ENCODE results near the gene KCNK7. TPM values are rescaled to one million over a fixed set of nuclear protein-coding genes. Genes with fewer than 3 reads are reported as not detected.
A peak's percentile ranks its signal among the peaks of the same experiment; 100 is the strongest.

Gene KCNK7
- total RNA-seq, 1 donor from 2014 or later: 0.84 TPM

DNA sequence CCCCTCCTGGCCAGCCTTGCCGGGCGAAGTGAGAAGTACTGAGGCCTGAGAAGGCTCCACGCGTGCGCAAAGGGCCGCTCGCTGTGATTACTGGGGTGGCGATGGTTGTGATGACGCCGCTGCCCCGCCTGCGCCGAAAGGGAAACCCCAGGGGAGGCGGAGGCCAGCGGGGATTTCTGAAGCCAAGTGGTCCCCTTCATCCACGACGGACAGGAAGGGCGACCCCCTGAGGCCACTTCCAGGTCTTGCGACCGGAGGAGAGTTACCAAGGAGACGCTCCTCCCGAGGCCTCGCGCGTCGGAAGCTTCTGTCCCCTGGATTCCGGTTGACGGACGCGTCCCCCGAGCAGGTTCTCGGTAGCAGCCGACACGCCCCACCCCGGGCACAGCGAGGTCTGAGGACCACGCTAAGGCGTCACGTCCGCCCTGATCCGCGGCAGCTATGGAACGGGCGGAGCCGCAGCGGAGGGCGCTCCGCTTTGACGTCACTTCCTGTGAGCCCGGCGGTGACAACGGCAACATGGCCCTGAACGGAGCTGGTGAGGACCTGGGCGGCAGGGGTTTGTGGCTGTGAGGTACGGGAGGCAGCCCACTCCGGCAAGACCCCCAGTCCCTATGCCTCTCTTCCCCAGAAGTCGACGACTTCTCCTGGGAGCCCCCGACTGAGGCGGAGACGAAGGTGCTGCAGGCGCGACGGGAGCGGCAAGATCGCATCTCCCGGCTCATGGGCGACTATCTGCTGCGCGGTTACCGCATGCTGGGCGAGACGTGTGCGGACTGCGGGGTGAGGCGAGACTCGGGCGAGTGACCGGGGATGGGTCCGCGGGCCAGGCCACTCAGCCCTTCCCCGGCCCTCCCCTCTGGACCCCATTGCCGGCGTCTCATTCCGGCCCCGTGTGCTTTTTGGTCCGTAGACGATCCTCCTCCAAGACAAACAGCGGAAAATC, 25.4 kb downstream of the KCNK7 start, which contains the start of gene ZNRD2:
TSS of gene ZNRD2 (plus strand) at position 505 of the 946 bp plus-strand sequence. CDS start at position 520, 15 bp downstream.
- no peak for FAIRE-seq

DNA sequence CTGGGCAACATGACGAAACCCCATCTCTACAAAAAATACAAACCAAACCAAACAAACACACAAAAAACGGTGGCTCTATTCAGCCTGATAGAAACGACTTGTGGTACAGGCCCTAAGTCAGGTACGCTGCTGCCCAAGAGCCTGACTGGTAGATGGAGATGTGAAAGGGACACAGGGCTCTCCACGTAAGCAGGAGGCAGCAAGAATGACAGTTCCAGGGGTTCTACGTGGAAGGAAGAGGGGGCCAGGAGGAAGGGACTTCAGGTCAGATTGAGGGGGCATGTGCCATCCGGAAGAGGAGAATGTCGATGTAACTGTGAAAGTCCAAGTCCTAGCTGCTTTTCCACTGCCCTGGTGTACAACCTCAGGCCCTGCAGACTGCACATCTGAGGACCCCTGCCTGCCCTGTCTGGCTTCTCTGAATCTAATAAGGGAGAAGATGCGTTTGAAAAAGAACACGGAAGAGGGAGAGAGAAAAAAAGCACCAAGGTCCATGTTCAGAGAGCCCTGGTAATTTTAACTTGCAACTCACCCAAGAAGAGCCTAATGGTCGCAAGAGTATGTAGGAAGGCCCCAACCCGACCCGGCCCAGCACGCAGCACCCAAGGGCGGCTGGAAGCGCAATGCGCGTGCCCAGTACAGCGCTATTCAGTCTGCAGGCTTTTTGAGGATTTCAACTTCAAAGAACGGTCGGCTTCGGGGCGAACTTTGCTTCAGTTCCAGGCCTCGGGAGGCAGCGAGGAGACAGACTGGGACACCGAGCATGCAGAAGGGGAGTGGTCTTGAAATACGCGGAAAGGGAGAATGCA, 26.2 kb downstream of the KCNK7 start:
- Histone ChIP-seq H3K9ac (ENCODE audit: low read length) (peak overlapping the region; percentile 91), H3K79me2 (ENCODE audit: insufficient read depth, low read length) (peaks cover 58% of the 10 kb centered on the region), H3K27me3 (ENCODE audit: insufficient read depth, low read length) (no peaks in the 10 kb centered on the region), H3K9me3 (ENCODE audit: insufficient read depth, low read depth, low read length) (no peaks in the 10 kb centered on the region), H3K27ac (ENCODE audit: low read depth, low read length) (peak overlapping the region; percentile 72), H2AFZ (ENCODE audit: low read depth, low read length) (peak overlapping the region; percentile 85), H3K4me2 (ENCODE audit: low read length) (peak overlapping the region; percentile 98), H3K4me1 (ENCODE audit: insufficient read depth, low read length) (peaks cover 49% of the 10 kb centered on the region), H3K36me3 (ENCODE audit: insufficient read depth, low read length) (no peaks in the 10 kb centered on the region), H4K20me1 (ENCODE audit: insufficient read depth, low read length) (peaks cover 27% of the 10 kb centered on the region), H3K4me3 (ENCODE audit: insufficient read depth, low read depth, low read length) (peak overlapping the region; percentile 91)
- H3K4me3 Mint-ChIP-seq (ENCODE audit: unreplicated experiment): peak overlapping the region; percentile 98
- H3K4me1 Mint-ChIP-seq (ENCODE audit: low read depth, unreplicated experiment): peaks cover 25% of the 10 kb centered on the region
- DNase-seq (ENCODE audit: low read depth): no peak
- FAIRE-seq: no peak
- no peak for TF ChIP-seq EZH2 (IDR thresholded peaks at IDR 0.05; ENCODE audit: insufficient read depth, low read length)
- TF ChIP-seq, protein P1, sequence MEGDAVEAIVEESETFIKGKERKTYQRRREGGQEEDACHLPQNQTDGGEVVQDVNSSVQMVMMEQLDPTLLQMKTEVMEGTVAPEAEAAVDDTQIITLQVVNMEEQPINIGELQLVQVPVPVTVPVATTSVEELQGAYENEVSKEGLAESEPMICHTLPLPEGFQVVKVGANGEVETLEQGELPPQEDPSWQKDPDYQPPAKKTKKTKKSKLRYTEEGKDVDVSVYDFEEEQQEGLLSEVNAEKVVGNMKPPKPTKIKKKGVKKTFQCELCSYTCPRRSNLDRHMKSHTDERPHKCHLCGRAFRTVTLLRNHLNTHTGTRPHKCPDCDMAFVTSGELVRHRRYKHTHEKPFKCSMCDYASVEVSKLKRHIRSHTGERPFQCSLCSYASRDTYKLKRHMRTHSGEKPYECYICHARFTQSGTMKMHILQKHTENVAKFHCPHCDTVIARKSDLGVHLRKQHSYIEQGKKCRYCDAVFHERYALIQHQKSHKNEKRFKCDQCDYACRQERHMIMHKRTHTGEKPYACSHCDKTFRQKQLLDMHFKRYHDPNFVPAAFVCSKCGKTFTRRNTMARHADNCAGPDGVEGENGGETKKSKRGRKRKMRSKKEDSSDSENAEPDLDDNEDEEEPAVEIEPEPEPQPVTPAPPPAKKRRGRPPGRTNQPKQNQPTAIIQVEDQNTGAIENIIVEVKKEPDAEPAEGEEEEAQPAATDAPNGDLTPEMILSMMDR (IDR thresholded peaks at IDR 0.05; ENCODE audit: insufficient read depth, low read depth, low read length): no peak
- H3K36me3 Mint-ChIP-seq (ENCODE audit: low read depth, unreplicated experiment): peaks cover 2% of the 10 kb centered on the region
- H3K27me3 Mint-ChIP-seq (ENCODE audit: low read depth, unreplicated experiment): no peaks in the 10 kb centered on the region
- H3K9me3 Mint-ChIP-seq (ENCODE audit: unreplicated experiment): no peaks in the 10 kb centered on the region
- peak overlapping the region; percentile 87 for H3K27ac Mint-ChIP-seq (ENCODE audit: unreplicated experiment)

More for the DNA sequence above, 25.4 kb downstream of the KCNK7 start, which contains the start of gene ZNRD2:
- H3K9ac ChIP-seq (ENCODE audit: low read length): peak within 1 kb of the TSS; percentile 91
- Mint-ChIP-seq H3K9me3 (ENCODE audit: unreplicated experiment) (no peaks in the 10 kb centered on the region), H3K27ac (ENCODE audit: unreplicated experiment) (peak within 1 kb of the TSS; percentile 87), H3K27me3 (ENCODE audit: low read depth, unreplicated experiment) (no peaks in the 10 kb centered on the region), H3K36me3 (ENCODE audit: low read depth, unreplicated experiment) (peaks cover 2% of the 10 kb centered on the region), H3K4me1 (ENCODE audit: low read depth, unreplicated experiment) (peaks cover 29% of the 10 kb centered on the region), H3K4me3 (ENCODE audit: unreplicated experiment) (peak within 1 kb of the TSS; percentile 98)
- no peaks in the 10 kb centered on the region for H3K9me3 ChIP-seq (ENCODE audit: insufficient read depth, low read depth, low read length)
- no peaks in the 10 kb centered on the region for H3K36me3 ChIP-seq (ENCODE audit: insufficient read depth, low read length)
- H3K4me2 ChIP-seq (ENCODE audit: low read length): peak within 1 kb of the TSS; percentile 98
- H2AFZ ChIP-seq (ENCODE audit: low read depth, low read length): peak within 1 kb of the TSS; percentile 85
- peak within 1 kb of the TSS; percentile 91 for H3K4me3 ChIP-seq (ENCODE audit: insufficient read depth, low read depth, low read length)
- peak; percentile 97 for DNase-seq (ENCODE audit: low read depth)
- peaks cover 28% of the 10 kb centered on the region for H4K20me1 ChIP-seq (ENCODE audit: insufficient read depth, low read length)
- TF ChIP-seq EZH2 (IDR thresholded peaks at IDR 0.05; ENCODE audit: insufficient read depth, low read length): no peak
- TF ChIP-seq, protein P1 (IDR thresholded peaks at IDR 0.05; ENCODE audit: insufficient read depth, low read depth, low read length): peak; percentile 37
- H3K79me2 ChIP-seq (ENCODE audit: insufficient read depth, low read length): peaks cover 58% of the 10 kb centered on the region
- H3K27me3 ChIP-seq (ENCODE audit: insufficient read depth, low read length): no peaks in the 10 kb centered on the region
- peak within 1 kb of the TSS; percentile 72 for H3K27ac ChIP-seq (ENCODE audit: low read depth, low read length)
- H3K4me1 ChIP-seq (ENCODE audit: insufficient read depth, low read length): peaks cover 56% of the 10 kb centered on the region

All from astrocyte (in vitro differentiated cells and primary cell).